HG02943 (cell line): ENCODE results near the gene GK2.

Experiments
- ATAC-seq: cut with Tn5 transposase; IDR thresholded peaks from one replicate; pipeline ENCODE4 v1.9.1; 2021; ENCODE audit warnings: mild to moderate bottlenecking, low read depth, moderate library complexity; ENCODE audit not compliant: unreplicated experiment

Gene GK2

DNA sequence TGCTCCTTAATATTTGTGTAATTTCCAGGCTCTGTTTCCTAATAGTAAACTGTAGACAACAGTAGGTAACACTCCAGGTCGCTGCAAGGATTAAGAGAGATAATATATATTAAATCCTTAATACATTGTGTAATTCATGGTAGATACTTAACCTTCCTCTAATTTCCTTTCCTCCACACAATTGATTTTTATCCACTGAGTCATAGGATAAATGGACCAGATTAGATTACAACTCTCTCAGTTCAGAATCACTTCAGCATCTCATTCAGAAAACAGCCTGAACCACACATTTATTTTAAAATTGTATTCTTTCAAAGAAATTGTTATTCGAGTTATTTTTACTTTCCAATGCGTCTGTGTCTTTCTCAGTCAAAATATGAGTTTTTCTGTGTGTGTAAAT, 17.1 kb downstream of the GK2 start:
- ATAC-seq, result no peak

DNA sequence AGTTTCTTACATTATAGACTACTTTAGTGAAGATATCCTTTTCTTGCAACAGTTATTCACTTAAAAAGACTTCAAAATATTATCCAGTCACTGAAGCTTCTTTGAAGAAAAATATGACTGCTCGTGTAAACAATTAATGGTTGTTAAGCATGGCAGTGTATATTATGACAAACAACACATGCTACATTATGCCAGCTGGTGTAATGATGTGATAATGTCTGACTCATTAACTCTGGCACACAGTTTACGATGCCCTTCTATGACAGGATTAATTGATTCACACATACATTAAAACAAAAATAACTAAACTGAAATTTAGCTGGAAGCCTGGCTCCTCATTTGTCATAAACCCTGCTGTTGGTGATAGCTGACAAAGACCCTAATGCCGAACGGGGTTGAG, 22.4 kb downstream of the GK2 start:
- ATAC-seq, result no peak

DNA sequence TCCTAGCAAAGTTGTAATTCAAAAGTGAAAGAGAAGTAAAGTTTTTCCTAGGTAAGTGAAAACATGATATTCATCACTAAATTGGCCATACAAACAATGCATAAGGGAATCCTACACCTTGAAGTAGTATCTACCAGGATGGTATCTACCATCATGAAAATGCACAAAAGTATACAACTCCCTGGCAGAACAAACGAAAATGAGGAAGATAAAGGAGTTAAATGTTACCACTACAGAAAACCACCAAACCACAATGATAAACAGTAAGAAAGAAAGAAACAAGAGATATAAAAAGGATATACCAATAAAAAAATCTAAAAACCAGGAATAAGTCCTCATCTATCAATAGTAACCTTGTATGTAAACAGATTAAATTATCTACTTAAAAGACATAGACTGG, 26.9 kb downstream of the GK2 start:
- ATAC-seq, result no peak

DNA sequence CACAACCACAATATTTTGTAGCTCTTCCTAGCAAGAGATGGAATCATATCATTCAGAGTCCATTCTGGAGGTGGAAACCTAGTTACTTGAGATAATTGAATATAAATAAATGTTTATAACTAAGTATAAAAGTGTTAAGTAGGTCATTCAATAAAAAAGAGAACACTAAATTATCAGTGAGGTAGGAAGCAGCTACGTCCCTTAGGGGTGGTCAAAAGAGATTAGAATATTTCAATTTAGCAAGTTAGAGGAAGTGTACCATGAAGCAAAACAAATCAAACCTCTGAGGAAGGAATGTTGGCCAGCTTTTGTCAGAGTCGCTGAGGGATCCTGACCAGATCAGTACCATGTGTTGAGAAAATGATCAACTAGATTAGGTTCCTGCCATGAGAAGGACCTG, 38.0 kb downstream of the GK2 start:
- no peak for ATAC-seq

DNA sequence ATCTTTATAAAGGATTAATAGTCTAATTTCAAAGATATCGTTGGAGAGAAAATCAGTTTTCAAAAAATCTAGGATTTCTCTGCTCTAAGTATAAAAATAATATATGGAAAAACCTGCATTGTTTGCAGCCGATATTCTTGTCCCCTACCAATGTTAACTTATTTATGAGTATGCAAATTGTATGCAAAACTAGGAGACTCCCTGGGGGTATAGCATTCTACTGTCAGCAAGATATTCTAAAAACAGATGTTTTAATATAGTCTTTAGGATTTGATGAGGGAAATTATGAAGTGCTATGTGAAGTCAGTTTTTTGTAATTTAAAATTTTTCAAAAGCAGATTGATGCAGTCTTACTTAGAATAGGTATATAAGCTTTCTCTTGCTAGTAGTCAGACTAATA, 40.9 kb downstream of the GK2 start:
- no peak for ATAC-seq

DNA sequence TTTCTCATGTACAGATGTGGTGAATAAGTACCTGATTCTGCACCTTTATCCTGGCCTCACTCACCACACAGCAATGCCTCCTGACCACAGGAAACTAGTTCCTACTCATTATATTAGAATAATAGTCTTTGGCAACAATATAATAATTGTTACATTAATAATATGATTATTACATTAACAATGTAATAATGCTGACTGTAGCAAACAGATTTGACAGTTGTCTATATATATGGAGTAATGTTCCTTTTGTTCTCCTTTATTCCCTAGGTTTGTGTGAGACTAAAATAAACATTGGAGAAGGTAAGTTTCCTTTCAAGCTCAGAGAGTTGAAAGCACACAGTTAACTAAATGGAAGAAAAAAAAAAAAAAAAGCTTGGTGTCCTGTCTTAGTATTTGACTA, 41.6 kb downstream of the GK2 start:
- no peak for ATAC-seq

DNA sequence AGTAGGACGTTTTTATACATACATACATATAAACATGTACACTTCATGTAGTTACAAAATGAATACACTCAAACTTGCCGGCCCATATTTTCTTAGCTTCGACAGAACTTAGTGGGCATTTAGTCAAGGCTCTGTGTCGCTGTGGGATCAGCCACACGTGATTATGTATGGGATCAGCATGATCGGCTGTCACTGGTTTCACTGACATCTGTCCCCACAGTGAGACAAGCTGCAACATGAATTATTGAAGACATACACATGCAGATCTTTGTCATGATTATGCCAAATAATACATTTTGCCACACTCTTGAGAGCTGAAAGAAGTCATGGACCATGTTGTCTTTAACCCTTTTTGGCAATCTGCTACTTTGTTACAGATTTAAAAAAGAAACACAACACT, 44.0 kb downstream of the GK2 start:
- no peak for ATAC-seq

DNA sequence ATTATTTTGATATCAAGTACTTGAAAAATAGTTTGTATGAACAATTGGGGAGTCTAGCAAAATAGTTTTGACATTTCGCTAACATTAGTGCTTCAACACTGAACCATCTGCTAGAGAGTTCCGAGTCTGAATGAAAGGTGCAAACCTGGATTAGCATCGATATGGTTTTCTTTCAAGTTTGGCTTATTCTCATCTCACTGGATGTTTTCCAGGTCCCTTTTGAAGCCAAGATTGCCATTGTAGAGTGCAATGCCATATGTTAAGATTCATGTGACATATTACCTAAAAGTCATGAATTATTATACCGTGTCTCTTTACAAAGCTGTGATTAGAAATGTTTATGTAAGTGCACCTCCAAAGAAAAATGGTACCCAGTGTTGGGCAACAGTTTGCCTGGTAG, 45.4 kb downstream of the GK2 start:
- ATAC-seq, result no peak

DNA sequence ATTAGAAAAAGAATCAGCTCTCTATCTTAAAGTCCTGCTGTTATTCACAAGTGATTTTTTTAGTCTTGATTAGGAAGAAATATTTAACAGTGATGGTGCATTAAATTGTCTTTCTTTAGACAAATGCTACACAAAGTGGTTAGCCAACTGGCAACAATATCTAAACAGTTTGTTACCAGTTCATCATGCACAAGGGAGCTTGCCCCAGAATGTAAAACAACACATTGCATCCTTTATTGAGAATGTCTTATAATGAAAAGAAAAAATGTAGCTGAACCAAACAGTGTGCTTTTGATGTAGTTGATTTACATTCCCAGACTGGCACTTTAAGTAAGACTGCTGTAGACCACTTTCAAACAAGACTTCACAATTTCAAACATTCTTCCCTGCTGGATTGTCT, 48.0 kb downstream of the GK2 start:
- no peak for ATAC-seq

DNA sequence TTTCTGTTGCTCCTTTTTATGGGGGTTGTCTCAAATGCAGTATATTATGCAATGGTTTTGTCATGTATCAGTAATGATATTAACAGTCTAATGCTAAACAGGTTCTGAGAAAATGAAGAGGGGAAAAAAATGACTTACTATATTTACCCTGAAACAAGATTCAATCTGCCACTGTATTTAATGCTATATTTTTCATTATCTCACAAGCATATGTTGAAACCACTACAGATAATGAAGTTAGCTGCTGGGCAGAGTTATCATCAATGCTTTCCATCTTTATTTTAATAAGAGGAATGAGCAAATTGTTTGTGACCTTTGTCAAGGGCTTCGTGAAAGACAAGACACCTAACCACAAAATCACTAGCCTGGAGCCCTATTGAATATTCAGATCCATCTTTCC, 49.6 kb downstream of the GK2 start:
- no peak for ATAC-seq

DNA sequence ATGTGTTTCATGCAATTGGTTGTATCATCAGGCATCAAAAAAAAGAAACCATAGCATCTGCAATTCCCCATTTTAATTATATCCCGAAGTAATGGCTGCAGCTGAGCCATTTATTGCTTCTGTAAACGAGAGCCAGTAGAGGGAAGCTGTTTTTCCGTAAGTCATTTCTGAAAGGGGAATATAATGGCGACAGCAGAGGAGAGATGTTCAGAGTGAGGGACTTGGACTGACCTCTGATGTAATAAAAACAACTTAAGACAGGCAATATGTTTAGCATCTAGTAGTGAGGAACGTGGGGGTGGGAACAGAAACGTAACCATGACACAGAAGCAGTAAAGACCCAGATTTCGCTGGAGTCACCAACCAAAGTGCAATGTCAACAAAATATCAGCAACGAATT, 50.7 kb downstream of the GK2 start:
- no peak for ATAC-seq
